ENCODE measurements around the gene KCNJ14. TPM values are rescaled to one million over a fixed set of nuclear protein-coding genes. Genes with fewer than 3 reads are reported as not detected.
A peak's percentile ranks its signal among the peaks of the same experiment; 100 is the strongest.

KCNJ14 gene
- total RNA-seq, 6 experiments from 2014 or later, result 0.22 to 0.44 (median 0.31) TPM

GRCh38 chr19:48451624-48452023 is 3.8 kb upstream of the KCNJ14 start:
- 84% methylated on average over 5 of the region's 12 CpGs for WGBS (ENCODE audit: insufficient coverage, low coverage, low lambda C conversion rate, missing lambda C conversion rate)
- H3K27me3 ChIP-seq, result no peaks in the 10 kb centered on the region
- no peaks in the 10 kb centered on the region for H3K9me3 ChIP-seq
- ATAC-seq (no peak), DNase-seq (no peak)
- no peak for TF ChIP-seq POLR2A (IDR thresholded peaks at IDR 0.05)
- no peak for TF ChIP-seq CTCF (IDR thresholded peaks at IDR 0.05)
- no peak overlapping the region for H3K4me3 ChIP-seq
- peaks cover 0 to 56% (median 14%) of the 10 kb centered on the region in 4 donors for H3K36me3 ChIP-seq
- intact Hi-C loops (cut with DNase I), result no loop called here
- H3K4me1 ChIP-seq, result peaks cover 0 to 11% (median 2%) of the 10 kb centered on the region in 4 donors
- H3K27ac ChIP-seq, result no peak overlapping the region

GRCh38 chr19:48452289-48453190 is 2.8 kb upstream of the KCNJ14 start:
- H3K4me1 ChIP-seq, result peaks cover 0 to 10% (median 0%) of the 10 kb centered on the region in 4 donors
- intact Hi-C loops (cut with DNase I), result no loop called here
- H3K9me3 ChIP-seq, result no peaks in the 10 kb centered on the region
- 77% methylated on average over 7 of the region's 33 CpGs for WGBS (ENCODE audit: insufficient coverage, low coverage, low lambda C conversion rate, missing lambda C conversion rate)
- no peaks in the 10 kb centered on the region for H3K27me3 ChIP-seq
- TF ChIP-seq CTCF (IDR thresholded peaks at IDR 0.05) (no peak), POLR2A (IDR thresholded peaks at IDR 0.05) (no peak)
- no peak overlapping the region for H3K27ac ChIP-seq
- DNase-seq, result no peak
- no peak overlapping the region for H3K4me3 ChIP-seq
- peaks cover 0 to 55% (median 11%) of the 10 kb centered on the region in 4 donors for H3K36me3 ChIP-seq
- peak in 2 of 4 donors; percentile 7 to 12 for ATAC-seq

GRCh38 chr19:48454150-48454730 is 1.1 kb upstream of the KCNJ14 start:
- TF ChIP-seq CTCF (IDR thresholded peaks at IDR 0.05) (no peak), POLR2A (IDR thresholded peaks at IDR 0.05) (no peak)
- no peaks in the 10 kb centered on the region for H3K27me3 ChIP-seq
- H3K36me3 ChIP-seq, result peaks cover 0 to 43% (median 11%) of the 10 kb centered on the region in 4 donors
- DNase-seq (no peak), ATAC-seq (peak in 1 of 4 donors; percentile 9)
- peaks cover 0 to 10% (median 0%) of the 10 kb centered on the region in 4 donors for H3K4me1 ChIP-seq
- intact Hi-C loops (cut with DNase I), result no loop called here
- no peaks in the 10 kb centered on the region for H3K9me3 ChIP-seq
- H3K27ac ChIP-seq, result no peak overlapping the region
- WGBS (ENCODE audit: insufficient coverage, low coverage, low lambda C conversion rate, missing lambda C conversion rate), result 90% methylated on average over 6 of the region's 22 CpGs
- no peak overlapping the region for H3K4me3 ChIP-seq

GRCh38 chr19:48455908-48456562 is 661 bp downstream of the KCNJ14 start:
- H3K36me3 ChIP-seq, result peaks cover 0 to 31% (median 6%) of the 10 kb centered on the region in 4 donors
- ATAC-seq, result no peak
- WGBS (ENCODE audit: insufficient coverage, low coverage, low lambda C conversion rate, missing lambda C conversion rate), result 80% methylated on average over 1 of the region's 11 CpGs

More at GRCh38 chr19:48455908-48456562, 661 bp downstream of the KCNJ14 start:
- Histone ChIP-seq H3K27ac (no peak overlapping the region), H3K27me3 (no peaks in the 10 kb centered on the region), H3K9me3 (no peaks in the 10 kb centered on the region), H3K4me3 (no peak overlapping the region), H3K4me1 (peaks cover 0 to 10% (median 0%) of the 10 kb centered on the region in 4 donors)
- peak in 1 of 3 donors; percentile 16 for DNase-seq
- no peak for TF ChIP-seq CTCF (IDR thresholded peaks at IDR 0.05)
- TF ChIP-seq POLR2A (IDR thresholded peaks at IDR 0.05), result no peak
- intact Hi-C loops (cut with DNase I), result no loop called here
